GM21390 (cell line): Measurements from ENCODE around the gene CPT1A.

Experiments used
- ATAC-seq: cut with Tn5 transposase; IDR thresholded peaks from one replicate; pipeline ENCODE4 v1.9.1; 2021; ENCODE audit not compliant: unreplicated experiment

Gene CPT1A

GRCh38 chr11:68804786-68805185 is 36.9 kb downstream of the CPT1A start:
- ATAC-seq = no peak

DNA sequence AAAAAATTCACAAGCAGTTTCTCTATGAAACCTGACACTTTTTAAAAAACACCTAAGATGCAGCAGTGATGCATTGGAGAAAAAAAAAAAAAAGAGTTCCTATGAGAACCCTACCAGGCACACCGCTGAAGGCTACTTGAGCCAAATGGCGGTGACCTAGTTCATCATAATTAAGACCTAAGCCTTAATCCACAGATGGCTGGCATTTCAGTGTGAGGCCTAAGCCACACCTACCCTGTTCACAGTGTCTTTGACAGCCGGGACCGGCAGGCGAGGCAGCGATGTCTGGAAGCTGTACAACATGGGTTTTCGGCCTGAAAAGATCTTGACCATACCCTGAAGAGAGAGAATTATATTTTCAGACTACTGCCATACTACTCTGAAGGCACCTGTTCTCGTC is 38.0 kb downstream of the CPT1A start:
- no peak for ATAC-seq

GRCh38 chr11:68798221-68798813 is 43.4 kb downstream of the CPT1A start:
- no peak for ATAC-seq

DNA sequence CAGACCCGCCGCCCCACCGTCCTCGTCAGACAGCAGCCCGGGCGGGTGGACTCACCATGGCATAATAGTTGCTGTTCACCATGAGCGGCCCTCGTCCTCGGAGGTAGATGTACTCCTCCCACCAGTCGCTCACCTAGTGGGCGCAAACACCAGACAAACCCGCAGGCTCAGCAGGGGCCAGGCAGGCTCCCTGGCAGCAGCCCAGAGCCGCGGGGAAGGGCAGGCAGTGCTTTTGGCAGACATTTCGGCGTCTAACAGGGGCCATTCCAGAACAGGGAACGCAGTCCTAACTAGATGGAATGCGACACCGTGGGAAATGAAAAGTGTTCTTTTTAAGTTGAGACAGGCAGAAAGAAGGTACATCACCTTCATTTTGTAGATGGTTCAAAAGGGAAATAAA is 44.9 kb downstream of the CPT1A start:
- no peak for ATAC-seq

- no peak for ATAC-seq
These were observed 49.2 kb downstream of the CPT1A start for GRCh38 chr11:68792400-68792966.

DNA sequence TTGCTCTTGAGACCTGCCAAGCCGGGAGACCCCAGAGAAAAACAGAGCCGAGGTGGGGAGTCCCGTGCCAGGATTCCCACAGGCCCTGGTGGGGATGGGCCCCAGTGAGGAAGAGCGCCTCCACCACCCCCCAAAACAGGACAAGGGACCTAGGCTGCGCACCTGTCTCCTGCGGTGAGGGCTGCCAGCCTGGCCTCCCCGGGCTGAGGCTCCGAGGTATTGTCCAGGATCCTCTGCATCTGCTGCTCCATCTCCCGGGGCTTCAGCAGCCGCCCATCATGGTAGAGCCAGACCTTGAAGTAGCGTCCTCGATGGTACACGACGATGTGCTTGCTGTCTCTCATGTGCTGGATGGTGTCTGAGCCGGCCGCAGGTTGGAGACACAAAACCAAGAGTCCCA is 57.1 kb downstream of the CPT1A start:
- no peak for ATAC-seq

- no peak for ATAC-seq
These were observed 58.4 kb downstream of the CPT1A start for GRCh38 chr11:68783216-68783821.

- ATAC-seq = no peak
These were observed 59.0 kb downstream of the CPT1A start for GRCh38 chr11:68782711-68783110.

DNA sequence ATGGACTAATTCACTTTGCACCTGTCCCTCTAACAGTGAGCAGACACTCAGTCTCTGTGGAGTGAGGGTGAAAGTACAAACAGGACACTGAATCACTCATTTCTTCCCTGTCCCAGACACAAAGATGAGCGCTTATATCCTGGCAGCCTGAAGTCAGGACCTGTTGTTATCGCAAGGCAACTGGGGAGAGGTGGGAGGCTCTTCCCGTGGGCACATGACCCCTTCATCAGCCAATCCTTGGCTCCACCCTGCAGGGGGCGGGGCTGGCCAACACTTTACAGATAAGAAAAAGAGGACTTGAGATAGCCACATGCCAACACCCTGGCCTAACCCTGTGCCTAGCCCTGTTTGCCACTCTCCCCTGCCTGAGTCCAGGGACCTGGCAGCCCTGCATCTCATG is 60.9 kb downstream of the CPT1A start:
- no peak for ATAC-seq

DNA sequence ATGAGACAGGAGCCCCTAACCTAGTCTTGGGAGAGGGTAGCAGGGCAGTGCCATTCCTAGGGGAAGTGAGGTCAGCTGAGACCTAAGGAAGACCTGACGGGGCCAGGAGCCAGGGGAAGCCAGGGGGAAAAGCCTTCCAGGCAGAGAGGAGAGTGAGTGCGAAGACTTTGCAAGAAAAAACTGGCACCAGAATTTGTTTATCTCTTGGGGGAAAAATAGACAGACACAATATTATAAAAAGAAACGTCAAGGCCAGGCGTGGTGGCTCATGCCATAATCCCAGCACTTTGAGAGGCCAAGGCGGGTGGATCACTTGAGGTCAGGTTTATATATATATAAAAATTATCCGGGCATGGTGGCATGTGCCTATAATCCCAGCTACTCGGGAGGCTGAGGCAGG is 63.5 kb downstream of the CPT1A start:
- ATAC-seq = no peak

GRCh38 chr11:68776442-68777235 is 65.1 kb downstream of the CPT1A start:
- no peak for ATAC-seq

DNA sequence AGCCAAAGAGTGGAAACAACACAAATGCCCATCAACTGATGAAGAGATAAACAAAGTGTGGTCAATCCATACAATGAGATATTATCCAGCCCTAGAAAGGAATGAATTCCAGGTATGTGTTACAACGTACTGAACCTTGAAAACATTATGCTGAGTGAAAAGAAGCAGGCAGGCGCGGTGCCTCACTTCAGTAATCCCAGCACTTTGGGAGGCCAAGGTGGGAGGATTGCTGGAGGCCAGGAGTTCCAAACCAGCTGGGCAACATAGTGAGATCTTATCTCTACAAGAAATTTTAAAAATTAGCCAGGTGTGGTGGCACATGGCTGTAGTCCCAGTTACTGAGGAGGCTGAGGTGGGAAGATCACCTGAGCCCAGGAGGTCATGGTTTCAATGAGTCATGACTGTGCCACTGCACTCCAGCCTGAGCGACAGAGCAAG is 65.7 kb downstream of the CPT1A start:
- ATAC-seq = no peak

DNA sequence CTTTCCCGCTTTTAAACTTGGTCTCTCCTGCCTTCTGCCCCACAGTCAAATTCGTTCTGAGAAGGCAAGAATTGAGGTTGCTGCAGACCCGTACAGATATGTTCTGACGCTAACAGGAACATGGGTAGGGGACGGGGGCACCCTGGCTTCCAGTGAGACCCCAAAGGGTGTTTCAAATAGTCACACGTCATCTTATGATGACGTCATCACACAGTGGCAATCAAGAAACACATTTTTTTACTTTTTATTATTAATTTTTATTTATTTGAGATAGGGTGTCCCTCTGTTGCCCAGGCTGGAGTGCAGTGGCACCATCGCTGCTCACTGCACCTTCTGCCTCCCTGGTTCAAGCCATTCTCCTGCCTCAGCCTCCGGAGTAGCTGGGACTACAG is 67.5 kb downstream of the CPT1A start:
- no peak for ATAC-seq

GRCh38 chr11:68773521-68774193 is 68.1 kb downstream of the CPT1A start:
- no peak for ATAC-seq

DNA sequence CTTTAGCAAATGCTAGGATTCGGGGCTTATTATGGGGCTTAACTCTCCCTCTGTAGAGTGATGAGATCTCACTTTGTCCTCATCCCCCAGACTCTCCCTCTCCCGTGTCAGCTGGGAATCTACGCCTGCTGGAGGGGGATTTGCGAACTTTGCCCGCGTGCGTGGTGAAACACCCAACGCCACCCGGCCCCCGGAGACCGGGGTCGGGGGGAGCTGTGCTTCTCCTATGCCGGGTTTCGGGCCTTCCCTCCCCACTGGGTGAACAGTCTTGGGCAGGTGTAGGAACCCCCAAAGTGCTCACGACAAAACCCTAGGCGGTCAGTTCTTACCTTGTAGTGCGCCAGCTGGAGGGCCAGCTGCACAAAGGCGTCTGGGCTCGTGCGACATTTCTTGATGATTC is 68.8 kb downstream of the CPT1A start:
- no peak for ATAC-seq

DNA sequence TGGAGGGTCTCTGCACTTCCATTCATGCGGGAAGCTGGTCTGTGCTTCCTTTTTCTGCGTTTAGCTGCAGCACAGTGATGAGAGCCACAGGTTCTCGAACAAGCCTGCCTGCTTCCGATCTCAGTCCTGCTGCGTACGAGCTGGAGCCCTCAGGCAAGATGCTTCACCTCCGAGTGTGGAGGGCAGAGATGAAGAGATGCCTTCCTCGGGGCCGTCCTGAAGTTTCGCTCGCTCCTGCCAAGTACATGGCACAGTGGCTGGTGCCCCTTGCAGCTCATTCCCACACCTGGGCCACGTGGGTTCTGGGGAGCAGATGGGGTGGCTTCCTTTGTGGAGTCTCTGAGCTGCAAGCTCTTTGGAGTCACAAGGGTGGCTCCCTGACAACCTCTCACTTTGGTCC is 70.9 kb downstream of the CPT1A start:
- no peak for ATAC-seq

DNA sequence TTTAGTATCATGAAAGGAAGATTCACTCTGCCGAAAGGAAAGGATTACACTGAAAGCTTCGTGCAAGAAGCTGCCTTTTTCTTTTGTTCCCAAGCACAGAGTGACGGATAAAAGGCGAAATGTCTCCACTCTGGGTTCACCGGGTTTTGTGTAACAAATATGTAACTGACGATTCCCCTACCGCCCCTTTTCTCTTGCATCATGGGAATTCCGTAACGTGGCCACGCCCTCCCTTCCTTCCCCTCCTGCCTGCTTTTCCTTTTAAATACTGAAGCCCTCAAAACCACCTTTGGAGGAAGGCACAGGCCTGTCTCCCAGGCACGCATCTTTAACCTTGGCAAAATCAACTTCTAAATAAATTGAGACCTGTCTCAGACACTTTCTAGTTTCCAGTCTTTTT is 74.0 kb downstream of the CPT1A start:
- no peak for ATAC-seq

- no peak for ATAC-seq
These were observed 74.9 kb downstream of the CPT1A start for GRCh38 chr11:68766786-68767185.

GRCh38 chr11:68764746-68765145 is 77.0 kb downstream of the CPT1A start:
- no peak for ATAC-seq

DNA sequence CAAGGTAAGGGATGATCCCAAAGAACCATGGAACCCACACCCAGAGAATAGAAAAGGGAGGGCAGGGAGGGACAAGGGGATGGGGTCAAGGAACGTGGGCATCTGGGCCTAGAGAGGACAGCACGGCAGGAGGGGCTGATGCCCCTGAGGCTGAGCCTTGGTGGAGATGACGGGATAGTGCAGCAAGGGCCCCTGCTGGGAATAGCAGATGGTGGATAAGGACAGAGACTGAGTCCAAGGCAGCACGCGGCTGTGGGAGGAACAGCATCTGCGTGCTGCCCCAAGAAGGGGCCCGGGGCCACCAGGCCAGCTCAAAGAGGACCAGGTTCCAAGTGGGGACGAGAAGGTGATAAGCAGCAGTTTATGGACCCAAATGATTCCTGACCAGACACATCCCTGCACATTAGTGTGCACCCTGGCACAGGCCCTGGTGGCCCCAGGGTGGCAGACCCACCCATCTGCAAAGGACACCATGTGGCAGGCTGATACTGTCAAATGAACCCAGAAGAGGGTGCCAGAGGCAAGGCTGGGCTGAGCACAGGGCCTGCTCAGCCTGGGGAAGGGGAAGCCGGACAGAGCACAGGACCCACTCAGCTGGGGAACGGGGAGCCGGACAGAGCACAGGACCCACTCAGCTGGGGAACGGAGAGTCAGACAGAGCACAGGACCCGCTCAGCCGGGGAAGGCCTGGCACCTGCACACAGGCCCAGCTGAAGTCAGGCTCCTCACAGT is 77.6 kb downstream of the CPT1A start:
- no peak for ATAC-seq

DNA sequence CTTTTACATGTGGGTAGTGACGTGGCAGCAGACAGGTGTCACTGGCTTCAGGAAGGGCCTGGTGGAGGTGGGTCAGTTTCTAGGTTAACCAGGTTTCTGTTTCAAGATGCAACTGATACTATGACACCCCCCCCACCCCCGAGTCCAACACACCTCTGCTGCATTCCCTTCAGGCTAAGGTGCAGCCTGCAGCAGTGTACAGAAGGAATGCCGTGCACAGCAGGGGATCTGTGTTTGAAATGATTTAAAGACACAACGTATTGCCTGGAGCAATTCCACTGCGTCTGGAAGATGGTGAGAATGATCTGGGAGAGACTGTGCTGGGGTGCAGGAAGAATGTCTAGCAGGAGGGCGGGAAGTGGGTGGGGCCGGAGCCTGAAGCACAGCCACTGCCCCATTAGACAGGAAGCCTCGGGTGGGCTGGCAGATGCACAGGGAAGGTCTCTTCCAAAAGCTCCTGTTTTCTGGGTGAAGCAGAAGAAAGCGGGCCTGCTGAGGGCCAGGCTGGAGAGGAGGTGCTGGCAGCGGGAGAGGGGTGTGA is 78.5 kb downstream of the CPT1A start:
- no peak for ATAC-seq
